ENCODE results near the gene SGSM1. TPM values are rescaled to one million over a fixed set of nuclear protein-coding genes. Genes with fewer than 3 reads are reported as not detected.
"Not testable (repeated sequence)": the region's sequence is repeated elsewhere in the genome, so short reads cannot be mapped to it uniquely, and the experiment has no call there.

The SGSM1 gene
- total RNA-seq, 1 donor from 2014 or later, result 0.42 TPM

- intact Hi-C loops (cut with micrococcal nuclease), result no loop called here
Observed at GRCh38 chr22:24836282-24836681, 30.3 kb downstream of the SGSM1 start.

- intact Hi-C loops (cut with micrococcal nuclease), result not testable (repeated sequence)
Observed at GRCh38 chr22:24837517-24837916, 31.5 kb downstream of the SGSM1 start.

GRCh38 chr22:24841261-24841660, 35.2 kb downstream of the SGSM1 start:
- intact Hi-C loops (cut with micrococcal nuclease), result no loop called here

DNA sequence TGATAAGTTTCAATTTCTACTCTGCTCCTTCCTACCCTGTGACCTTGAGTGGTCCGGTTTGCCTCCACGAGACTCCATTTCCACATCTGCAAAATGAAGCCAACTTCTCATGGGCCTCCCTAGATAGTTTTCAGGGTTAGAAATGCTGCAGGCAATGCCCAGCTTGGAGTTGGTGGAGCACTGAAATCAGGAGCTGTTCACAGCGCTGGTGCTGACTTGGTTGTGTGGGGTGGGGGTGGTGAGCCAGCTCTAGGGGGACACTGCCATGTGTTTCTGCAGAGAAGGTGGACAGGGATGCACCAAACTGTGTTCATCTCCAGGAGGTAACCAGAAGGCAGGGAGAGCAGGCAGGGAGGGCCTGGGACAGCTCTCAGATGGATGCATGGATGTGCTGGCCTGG, 37.0 kb downstream of the SGSM1 start:
- intact Hi-C loops (cut with micrococcal nuclease), result no loop called here

GRCh38 chr22:24845041-24845898, 39.3 kb downstream of the SGSM1 start:
- intact Hi-C loops (cut with micrococcal nuclease), result no loop called here

GRCh38 chr22:24847490-24847889, 41.5 kb downstream of the SGSM1 start:
- intact Hi-C loops (cut with micrococcal nuclease), result no loop called here

DNA sequence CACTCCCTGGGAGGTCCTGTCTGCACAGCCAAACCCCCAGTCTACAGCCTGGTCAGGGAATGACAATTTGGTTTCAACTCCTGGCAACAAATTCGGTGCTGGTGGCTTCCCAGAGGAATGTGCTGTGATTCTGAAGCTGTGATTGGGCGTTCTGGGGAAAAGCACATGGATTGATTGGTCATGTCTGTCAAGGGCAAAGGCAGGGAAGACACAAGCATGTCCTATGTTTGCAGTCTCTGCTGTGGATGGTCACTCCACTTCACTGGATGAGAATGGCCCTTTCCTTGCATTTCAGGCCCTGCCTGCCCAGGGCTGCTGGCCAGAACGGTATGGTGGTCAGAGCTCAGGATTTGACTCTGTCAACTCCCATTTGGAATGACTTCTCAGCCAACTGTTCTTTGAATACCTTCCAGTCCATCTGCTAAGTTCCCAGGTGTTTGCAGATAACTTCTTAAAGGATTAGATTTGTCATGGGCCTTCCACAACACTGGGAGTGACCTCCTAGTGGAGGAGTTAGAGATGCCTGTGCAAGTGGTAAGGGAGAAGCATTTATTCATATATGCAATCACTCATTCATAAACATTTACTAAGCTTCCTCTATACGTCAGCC, 42.7 kb downstream of the SGSM1 start:
- intact Hi-C loops (cut with micrococcal nuclease), result no loop called here

DNA sequence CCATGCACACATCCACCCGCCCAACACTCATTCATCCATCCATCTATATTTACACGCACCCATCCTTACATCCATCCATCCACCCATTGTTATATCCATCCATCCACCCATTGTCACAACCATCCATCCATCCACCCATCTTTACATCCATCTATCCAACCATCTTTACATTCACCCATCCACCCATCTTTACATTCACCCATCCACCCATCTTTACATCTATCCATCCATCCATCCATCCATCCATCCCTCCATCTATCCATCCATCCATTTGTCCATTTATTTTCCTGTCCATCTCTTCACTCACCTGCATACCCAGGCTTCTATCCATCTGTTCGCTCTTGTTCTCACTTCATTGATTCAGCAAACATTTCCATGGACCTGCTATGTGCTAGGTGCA, 49.8 kb downstream of the SGSM1 start:
- intact Hi-C loops (cut with micrococcal nuclease), result no loop called here

- intact Hi-C loops (cut with micrococcal nuclease), result loop anchor here (1.0 kb wide), 1 partner anchor 45 kb away; no protein-coding TSS in a partner anchor
Observed at GRCh38 chr22:24857576-24857975, 51.6 kb downstream of the SGSM1 start.

- intact Hi-C loops (cut with micrococcal nuclease), result no loop called here
Observed at GRCh38 chr22:24859587-24859986, 53.6 kb downstream of the SGSM1 start.

DNA sequence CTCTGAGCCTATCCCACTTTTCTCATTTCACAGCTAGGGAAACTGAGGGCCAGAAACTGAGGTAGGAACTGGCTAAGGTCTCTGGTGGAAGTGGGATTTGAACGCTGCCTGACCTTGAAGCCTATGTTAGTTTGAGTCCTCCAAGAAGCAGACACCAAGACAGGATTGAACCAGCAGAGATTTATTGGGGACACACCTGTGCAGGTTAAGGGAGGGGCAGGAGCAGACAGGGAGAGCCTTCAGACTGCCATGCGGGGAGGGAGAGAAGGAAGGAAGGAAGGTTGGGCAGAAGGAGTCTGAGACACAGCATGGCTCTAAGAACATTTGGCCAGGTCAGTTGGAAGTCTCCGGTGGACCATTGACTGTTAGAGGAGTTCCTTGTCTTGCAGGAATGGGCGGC, 59.5 kb downstream of the SGSM1 start:
- intact Hi-C loops (cut with micrococcal nuclease), result no loop called here

GRCh38 chr22:24867323-24868022, 61.5 kb downstream of the SGSM1 start:
- intact Hi-C loops (cut with micrococcal nuclease), result no loop called here

GRCh38 chr22:24868979-24869378, 63.0 kb downstream of the SGSM1 start:
- intact Hi-C loops (cut with micrococcal nuclease), result no loop called here

DNA sequence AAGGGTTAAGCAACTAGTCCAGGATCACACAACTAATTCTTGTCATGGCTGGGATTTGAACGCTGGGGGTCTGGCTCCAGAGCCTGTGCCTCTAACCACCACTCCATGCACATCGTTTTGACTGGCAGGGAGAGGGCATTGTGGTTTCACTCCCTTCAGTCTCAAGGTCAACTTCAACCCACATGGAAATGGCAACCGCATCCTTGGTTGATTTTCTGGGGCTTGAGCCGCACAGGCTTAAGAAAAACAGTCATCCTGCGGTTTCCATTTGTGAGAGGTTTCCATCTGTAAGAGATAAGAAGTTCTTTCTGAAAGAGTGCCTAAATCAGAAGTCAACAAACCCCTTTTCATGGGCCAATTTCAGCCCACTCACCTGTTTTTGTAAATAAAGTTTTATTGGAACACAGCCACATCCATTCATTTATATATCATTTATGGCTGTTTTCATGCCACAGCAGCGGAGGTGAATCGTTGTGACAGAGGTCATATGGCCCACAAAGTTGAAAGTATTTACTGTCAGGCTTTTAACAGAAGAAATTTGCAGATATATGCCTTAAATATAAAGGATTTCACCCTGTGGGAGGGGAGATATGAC, 65.7 kb downstream of the SGSM1 start:
- intact Hi-C loops (cut with micrococcal nuclease), result no loop called here

DNA sequence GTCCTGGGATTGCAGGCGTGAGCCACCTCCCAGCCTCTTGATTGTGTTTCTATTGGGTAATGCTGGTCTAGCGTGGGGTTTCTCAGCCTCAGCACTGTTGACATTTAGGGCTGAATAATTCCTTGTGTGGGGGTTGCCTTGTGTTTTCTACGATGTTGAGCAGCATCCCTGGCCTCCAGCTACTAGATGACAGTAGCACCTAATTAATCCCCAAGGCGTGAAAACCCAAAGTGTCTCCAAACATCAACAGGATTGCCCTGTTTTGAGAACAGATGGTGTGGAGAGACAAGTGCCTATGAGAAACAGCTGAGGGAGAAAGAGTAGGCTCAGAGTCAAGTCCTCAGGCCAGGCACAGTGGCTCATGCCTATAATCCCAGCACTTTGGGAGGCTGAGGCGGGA, 67.2 kb downstream of the SGSM1 start:
- intact Hi-C loops (cut with micrococcal nuclease), result no loop called here

GRCh38 chr22:24875862-24876506, 70.0 kb downstream of the SGSM1 start:
- intact Hi-C loops (cut with micrococcal nuclease), result no loop called here

- intact Hi-C loops (cut with micrococcal nuclease), result no loop called here
Observed at GRCh38 chr22:24876700-24877099, 70.7 kb downstream of the SGSM1 start.

- intact Hi-C loops (cut with micrococcal nuclease), result no loop called here
Observed at GRCh38 chr22:24878969-24879368, 73.0 kb downstream of the SGSM1 start.

GRCh38 chr22:24883432-24883831, 77.4 kb downstream of the SGSM1 start:
- intact Hi-C loops (cut with micrococcal nuclease), result no loop called here

DNA sequence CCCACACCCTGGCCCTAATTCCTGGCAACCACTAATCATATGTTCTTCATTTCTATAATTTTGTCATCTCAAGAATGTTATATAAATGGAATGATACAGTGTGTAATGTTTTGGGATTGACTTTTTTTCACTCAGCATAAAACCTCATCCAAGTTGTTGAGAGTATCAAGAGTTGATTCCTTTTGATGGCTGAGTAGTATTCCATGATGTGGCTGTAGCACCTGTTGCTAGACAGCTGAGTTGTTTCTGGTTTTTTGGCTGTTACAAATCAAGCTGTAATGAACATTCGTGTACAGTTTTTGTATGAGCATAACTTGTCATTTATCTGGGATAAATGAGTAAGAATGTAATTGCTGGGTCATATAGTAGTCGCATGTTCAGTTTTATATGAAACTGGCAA, 81.2 kb downstream of the SGSM1 start:
- intact Hi-C loops (cut with micrococcal nuclease), result no loop called here

GRCh38 chr22:24893341-24894070, 87.5 kb downstream of the SGSM1 start:
- intact Hi-C loops (cut with micrococcal nuclease), result no loop called here
